ENCODE results near the gene GALNT7.

The GALNT7 gene

GRCh38 chr4:173281406-173282255 lies 113.0 kb downstream of the GALNT7 start:
- no peak for DNase-seq (ENCODE audit: low read depth)

GRCh38 chr4:173282256-173282562 lies 113.6 kb downstream of the GALNT7 start:
- DNase-seq (ENCODE audit: low read depth): no peak
- H3K4me3 ChIP-seq (ENCODE audit: low read depth, low read length): no peak overlapping the region

More at GRCh38 chr4:173281406-173282255, 113.0 kb downstream of the GALNT7 start:
- H3K4me3 ChIP-seq (ENCODE audit: low read depth, low read length): no peak overlapping the region

- no peak for DNase-seq (ENCODE audit: low read depth)
- H3K4me3 ChIP-seq (ENCODE audit: low read depth, low read length): no peak overlapping the region
Observed at GRCh38 chr4:173282626-173283025, 114.0 kb downstream of the GALNT7 start.

- DNase-seq (ENCODE audit: low read depth): no peak
- no peak overlapping the region for H3K4me3 ChIP-seq (ENCODE audit: low read depth, low read length)
Observed at GRCh38 chr4:173284463-173284862, 115.9 kb downstream of the GALNT7 start.

GRCh38 chr4:173287486-173287885 lies 118.9 kb downstream of the GALNT7 start:
- no peak for DNase-seq (ENCODE audit: low read depth)
- no peak overlapping the region for H3K4me3 ChIP-seq (ENCODE audit: low read depth, low read length)

GRCh38 chr4:173288296-173288695 lies 119.7 kb downstream of the GALNT7 start:
- no peak for DNase-seq (ENCODE audit: low read depth)
- H3K4me3 ChIP-seq (ENCODE audit: low read depth, low read length): no peak overlapping the region

- no peak for DNase-seq (ENCODE audit: low read depth)
Observed at GRCh38 chr4:173288698-173289352, 120.2 kb downstream of the GALNT7 start.

GRCh38 chr4:173289353-173289727 lies 120.7 kb downstream of the GALNT7 start:
- H3K4me3 ChIP-seq (ENCODE audit: low read depth, low read length): no peak overlapping the region
- DNase-seq (ENCODE audit: low read depth): no peak

More at GRCh38 chr4:173288698-173289352, 120.2 kb downstream of the GALNT7 start:
- no peak overlapping the region for H3K4me3 ChIP-seq (ENCODE audit: low read depth, low read length)

DNA sequence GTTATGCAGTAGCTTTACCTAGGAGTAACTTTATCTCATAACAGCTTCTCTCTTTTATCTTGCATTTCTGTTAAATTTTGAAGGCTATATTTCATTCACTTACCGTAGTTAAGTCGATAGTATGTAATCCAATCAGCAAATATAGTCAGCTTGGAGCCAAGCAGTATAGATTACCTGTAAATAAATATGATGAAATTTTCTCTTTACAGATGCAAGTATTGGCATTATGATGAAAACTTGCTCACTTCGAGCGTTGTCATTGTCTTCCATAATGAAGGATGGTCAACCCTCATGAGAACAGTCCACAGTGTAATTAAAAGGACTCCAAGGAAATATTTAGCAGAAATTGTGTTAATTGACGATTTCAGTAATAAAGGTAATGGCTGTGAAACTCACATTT lies 123.3 kb downstream of the GALNT7 start:
- no peak for DNase-seq (ENCODE audit: low read depth)
- no peak overlapping the region for H3K4me3 ChIP-seq (ENCODE audit: low read depth, low read length)

GRCh38 chr4:173293663-173294062 lies 125.1 kb downstream of the GALNT7 start:
- no peak overlapping the region for H3K4me3 ChIP-seq (ENCODE audit: low read depth, low read length)
- DNase-seq (ENCODE audit: low read depth): no peak

- H3K4me3 ChIP-seq (ENCODE audit: low read depth, low read length): no peak overlapping the region
- no peak for DNase-seq (ENCODE audit: low read depth)
Observed at GRCh38 chr4:173294444-173294843, 125.8 kb downstream of the GALNT7 start.

DNA sequence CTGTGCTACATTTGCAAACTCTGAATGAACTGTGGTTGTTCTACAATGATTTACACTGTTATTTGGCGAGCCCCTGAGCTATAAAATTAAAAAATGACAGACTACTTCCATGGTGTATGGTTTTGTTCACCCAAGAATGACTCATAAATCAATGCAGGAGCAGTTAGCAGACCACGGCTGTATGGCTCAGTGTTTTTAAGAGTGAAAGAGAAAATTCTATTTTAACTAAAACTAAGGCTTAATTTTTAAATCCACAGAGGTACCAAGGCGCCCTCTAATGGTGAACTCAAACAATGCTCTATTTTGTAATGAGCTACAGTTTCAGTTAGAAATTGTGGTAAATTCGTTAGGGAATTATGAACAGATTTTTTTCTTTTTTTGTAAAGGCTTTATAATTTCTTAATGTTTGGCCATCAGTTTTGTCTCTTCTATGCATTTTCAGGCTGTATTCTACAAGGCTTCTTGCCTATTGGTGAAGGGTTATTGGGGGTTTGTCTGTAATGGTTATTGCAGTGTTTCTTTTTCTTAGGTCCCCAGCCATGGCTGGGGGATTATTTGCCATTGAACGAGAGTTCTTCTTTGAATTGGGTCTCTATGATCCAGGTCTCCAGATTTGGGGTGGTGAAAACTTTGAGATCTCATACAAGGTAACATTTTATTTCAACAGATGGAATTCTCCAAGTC lies 133.0 kb downstream of the GALNT7 start:
- DNase-seq (ENCODE audit: low read depth): peak; percentile 9
- no peak overlapping the region for H3K4me3 ChIP-seq (ENCODE audit: low read depth, low read length)

GRCh38 chr4:173307778-173308177 lies 139.2 kb downstream of the GALNT7 start:
- DNase-seq (ENCODE audit: low read depth): no peak
- H3K4me3 ChIP-seq (ENCODE audit: low read depth, low read length): no peak overlapping the region

DNA sequence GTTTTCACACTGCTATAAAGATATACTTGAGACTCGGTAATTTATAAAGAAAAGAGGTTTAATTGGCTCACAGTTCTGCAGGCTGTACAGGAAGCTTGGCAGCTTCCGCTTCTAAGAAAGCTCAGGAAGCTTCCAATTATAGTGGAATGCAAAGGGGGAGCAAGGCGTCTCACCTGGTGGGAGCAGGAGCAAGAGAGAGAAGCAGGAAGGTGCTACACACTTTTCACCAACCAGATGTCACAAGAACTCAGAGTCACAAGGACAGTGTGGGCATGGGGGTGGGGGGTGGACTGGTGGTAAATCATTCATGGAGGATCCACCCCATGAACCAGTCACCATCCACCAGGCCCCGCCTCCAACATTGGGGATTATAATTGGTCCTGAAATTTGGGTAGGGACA lies 142.8 kb downstream of the GALNT7 start:
- no peak overlapping the region for H3K4me3 ChIP-seq (ENCODE audit: low read depth, low read length)
- DNase-seq (ENCODE audit: low read depth): no peak

- no peak overlapping the region for H3K4me3 ChIP-seq (ENCODE audit: low read depth, low read length)
- DNase-seq (ENCODE audit: low read depth): no peak
Observed at GRCh38 chr4:173314715-173315114, 146.1 kb downstream of the GALNT7 start.

- no peak overlapping the region for H3K4me3 ChIP-seq (ENCODE audit: low read depth, low read length)
- DNase-seq (ENCODE audit: low read depth): no peak
Observed at GRCh38 chr4:173316060-173316459, 147.4 kb downstream of the GALNT7 start.

- DNase-seq (ENCODE audit: low read depth): no peak
- no peak overlapping the region for H3K4me3 ChIP-seq (ENCODE audit: low read depth, low read length)
Observed at GRCh38 chr4:173317004-173317403, 148.4 kb downstream of the GALNT7 start.

GRCh38 chr4:173318240-173318639 lies 149.6 kb downstream of the GALNT7 start:
- no peak overlapping the region for H3K4me3 ChIP-seq (ENCODE audit: low read depth, low read length)
- DNase-seq (ENCODE audit: low read depth): no peak

- peak; percentile 21 for DNase-seq (ENCODE audit: low read depth)
- H3K4me3 ChIP-seq (ENCODE audit: low read depth, low read length): no peak overlapping the region
Observed at GRCh38 chr4:173318648-173319211, 150.1 kb downstream of the GALNT7 start.

DNA sequence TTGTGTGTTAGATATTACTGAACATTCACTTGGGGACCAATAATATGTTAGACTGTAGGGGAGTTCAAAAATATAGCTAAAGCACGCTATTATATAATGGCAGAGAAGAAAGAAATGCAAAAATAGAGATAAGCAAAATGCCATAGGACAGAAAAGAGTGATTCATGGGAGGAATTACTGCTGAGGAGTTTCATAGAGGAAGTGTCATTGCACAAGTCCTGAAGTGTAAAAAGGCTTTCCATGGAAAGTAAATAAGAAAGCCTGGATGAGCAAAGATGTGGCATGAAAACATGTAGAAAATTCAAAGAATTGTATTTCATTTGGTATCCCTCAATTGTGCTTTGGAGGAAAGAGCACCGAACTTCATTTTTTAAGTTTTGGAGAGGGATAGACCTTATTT lies 151.1 kb downstream of the GALNT7 start:
- DNase-seq (ENCODE audit: low read depth): peak; percentile 26
- H3K4me3 ChIP-seq (ENCODE audit: low read depth, low read length): no peak overlapping the region

Data from skeletal muscle cell (primary cell).